Measurements from ENCODE around the gene FYN.

FYN gene

GRCh38 chr6:111829998-111830397 is 43.3 kb downstream of the FYN start:
- no peak for DNase-seq

- DNase-seq: no peak
Observed at GRCh38 chr6:111829581-111829980, 43.7 kb downstream of the FYN start.

- no peak for DNase-seq
Observed at GRCh38 chr6:111828809-111829208, 44.4 kb downstream of the FYN start.

- no peak for DNase-seq
Observed at GRCh38 chr6:111825439-111826086, 47.7 kb downstream of the FYN start.

GRCh38 chr6:111824608-111825337 is 48.5 kb downstream of the FYN start:
- DNase-seq: no peak

- DNase-seq: no peak
Observed at GRCh38 chr6:111823831-111824607, 49.2 kb downstream of the FYN start.

- no peak for DNase-seq
Observed at GRCh38 chr6:111823012-111823411, 50.2 kb downstream of the FYN start.

- no peak for DNase-seq
Observed at GRCh38 chr6:111819458-111819857, 53.8 kb downstream of the FYN start.

GRCh38 chr6:111818539-111819226 is 54.6 kb downstream of the FYN start:
- no peak for DNase-seq

GRCh38 chr6:111817451-111818120 is 55.7 kb downstream of the FYN start:
- no peak for DNase-seq

GRCh38 chr6:111813677-111814310 is 59.5 kb downstream of the FYN start:
- no peak for DNase-seq

- no peak for DNase-seq
Observed at GRCh38 chr6:111813237-111813636, 60.0 kb downstream of the FYN start.

GRCh38 chr6:111812060-111813038 is 60.9 kb downstream of the FYN start:
- no peak for DNase-seq

- DNase-seq: peak; percentile 82
Observed at GRCh38 chr6:111810294-111811131, 62.7 kb downstream of the FYN start.

GRCh38 chr6:111809766-111810165 is 63.5 kb downstream of the FYN start:
- DNase-seq: no peak

- no peak for DNase-seq
Observed at GRCh38 chr6:111809264-111809663, 64.0 kb downstream of the FYN start.

GRCh38 chr6:111808493-111808892 is 64.8 kb downstream of the FYN start:
- no peak for DNase-seq

- no peak for DNase-seq
Observed at GRCh38 chr6:111806561-111807497, 66.4 kb downstream of the FYN start.

GRCh38 chr6:111806165-111806547 is 67.1 kb downstream of the FYN start:
- DNase-seq: no peak

Measured in DMS79 (cell line).